HCT116 (cell line): ENCODE results near the gene EEPD1. TPM values are rescaled to one million over a fixed set of nuclear protein-coding genes. Genes with fewer than 3 reads are reported as not detected.

Experiments
- ATAC-seq: fragments of 200-7000 bp; cut with Tn5 transposase; 2 replicates; pipeline ENCODE4 v1.9.1; 2020; ENCODE audit warnings: mild to moderate bottlenecking, moderate library complexity
- BruUV-seq: library from RNA; stranded (reverse); fragments of 400-500 nt; replicated peaks from 2 replicates; lab custom pipeline; 2021; lab: Mats Ljungman, UMichigan
- CTCF ChIA-PET: fragments of 300-600 bp; sonication (Branson Sonifier 250); formaldehyde crosslinking; loops from one replicate; lab custom pipeline; 2021; ENCODE audit warnings: antibody characterized with exemption; lab: Charles Lee
- POLR2A ChIA-PET: fragments of 300-600, 350-600 bp; sonication (Branson Sonifier 250); formaldehyde crosslinking; loops from one replicate; lab custom pipeline; 2021; ENCODE audit warnings: antibody characterized with exemption; lab: Charles Lee
- RAD21 ChIA-PET, 2 experiments: fragments of 300-600 bp; sonication (Branson Sonifier 250); formaldehyde crosslinking; loops; one replicate each; lab custom pipeline; 2023; ENCODE audit warnings: low total read pairs in 2 of 2; ENCODE audit not compliant: uncharacterized antibody in 2 of 2, unreplicated experiment in 2 of 2, low non-redundant PET in 1 of 2; lab: Charles Lee
- DNase-seq: peaks from one replicate; pipeline ENCODE4 v3.0.0-alpha.2; 2010; ENCODE audit warnings: low read depth, low spot score
- H2AFZ ChIP-seq: fragments of 200-600 bp; shearing (Covaris generic), sonication (generic); 2 replicates; pipeline ENCODE4 v1.6.1; 2017; ENCODE audit warnings: low read depth, mixed run types, mixed read lengths, antibody characterized with exemption, low read length; ENCODE audit not compliant: poor library complexity, severe bottlenecking
- H3K27ac ChIP-seq: 2 replicates; pipeline ENCODE4 v1.5.1; 2012; ENCODE audit warnings: low read depth, low read length
- H3K27me3 ChIP-seq: fragments of 200-600 bp; sonication (generic); 2 replicates; pipeline ENCODE4 v1.6.1; 2016; ENCODE audit warnings: mixed run types, low read length, mixed read lengths; ENCODE audit not compliant: insufficient read depth
- H3K36me3 ChIP-seq, 2 experiments: fragments of 200-500 bp in 1 of 2; fragments of 200-600 bp in 1 of 2; sonication (Bioruptor generic) in 1 of 2; sonication (generic) in 1 of 2; 2 replicates each; pipeline versions ENCODE4 v1.5.1 to v1.6.1; 2014 to 2016; ENCODE audit warnings: low read length in 2 of 2, inconsistent platforms in 1 of 2, mixed read lengths in 1 of 2, mixed run types in 1 of 2; ENCODE audit not compliant: insufficient read depth in 2 of 2, control insufficient read depth in 1 of 2
- H3K4me1 ChIP-seq, 2 experiments: fragments of 200-600 bp in 1 of 2; sonication (generic) in 1 of 2; 2 replicates each; pipeline versions ENCODE4 v1.5.1 to v1.6.1; 2012 to 2017; ENCODE audit warnings: low read length in 2 of 2, inconsistent platforms in 1 of 2, mild to moderate bottlenecking in 1 of 2, mixed read lengths in 1 of 2, mixed run types in 1 of 2, moderate library complexity in 1 of 2; ENCODE audit not compliant: insufficient read depth in 2 of 2, control insufficient read depth in 1 of 2
- H3K4me2 ChIP-seq: fragments of 200-600 bp; sonication (generic); 2 replicates; pipeline ENCODE4 v1.6.1; 2017; ENCODE audit warnings: mixed run types, low read length, mixed read lengths
- H3K4me3 ChIP-seq, 2 experiments: fragments of 200-600 bp in 1 of 2; sonication (generic) in 1 of 2; replicated peaks in 1 of 2; 2 replicates each; pipeline ENCODE4 v1.5.1; 2011 to 2016; ENCODE audit warnings: low read length in 2 of 2, control low read depth in 1 of 2, low read depth in 1 of 2, mild to moderate bottlenecking in 1 of 2, mixed read lengths in 1 of 2, mixed run types in 1 of 2
- H3K79me2 ChIP-seq: fragments of 200-600 bp; sonication (generic); 2 replicates; pipeline ENCODE4 v1.6.1; 2017; ENCODE audit warnings: mild to moderate bottlenecking, mixed run types, low read length, moderate library complexity, mixed read lengths; ENCODE audit not compliant: insufficient read depth
- H3K9ac ChIP-seq: fragments of 200-600 bp; sonication (generic); 2 replicates; pipeline ENCODE4 v1.6.1; 2016; ENCODE audit warnings: low read length, mixed read lengths
- H3K9me2 ChIP-seq: fragments of 200-600 bp; sonication (generic), shearing (Covaris generic); 2 replicates; pipeline ENCODE4 v1.6.1; 2017; ENCODE audit warnings: mixed run types, mild to moderate bottlenecking, moderate library complexity; ENCODE audit not compliant: insufficient read depth
- H3K9me3 ChIP-seq, 2 experiments: fragments of 200-500 bp in 1 of 2; fragments of 200-600 bp in 1 of 2; sonication (Bioruptor generic) in 1 of 2; sonication (generic) in 1 of 2; 2 replicates each; pipeline ENCODE4 v1.6.1; 2014 to 2017; ENCODE audit warnings: low read length in 2 of 2, mixed read lengths in 2 of 2, inconsistent platforms in 1 of 2, low read depth in 1 of 2, mild to moderate bottlenecking in 1 of 2, mixed run types in 1 of 2, moderate library complexity in 1 of 2; ENCODE audit not compliant: control insufficient read depth in 1 of 2, insufficient read depth in 1 of 2
- H4K20me1 ChIP-seq: fragments of 200-600 bp; sonication (generic), shearing (Covaris generic); 2 replicates; pipeline ENCODE4 v1.6.1; 2017; ENCODE audit warnings: mixed run types, mild to moderate bottlenecking, moderate library complexity; ENCODE audit not compliant: insufficient read depth
- CBX3 ChIP-seq: IDR thresholded peaks from 2 replicates; pipeline ENCODE4 v1.6.1; 2012; ENCODE audit warnings: low read depth
- EGR1 ChIP-seq: IDR thresholded peaks from 2 replicates; pipeline ENCODE4 v1.6.1; 2012; ENCODE audit warnings: low read depth
- EZH2phosphoT487 ChIP-seq: fragments of 200-600 bp; IDR thresholded peaks from 2 replicates; pipeline ENCODE4 v1.6.1; 2018; ENCODE audit warnings: antibody characterized with exemption, borderline replicate concordance
- FOSL1 ChIP-seq: IDR thresholded peaks from 2 replicates; pipeline ENCODE4 v1.6.1; 2012; ENCODE audit warnings: low read depth
- JUND ChIP-seq: IDR thresholded peaks from 2 replicates; pipeline ENCODE4 v1.6.1; 2012
- MAX ChIP-seq: IDR thresholded peaks from 2 replicates; pipeline ENCODE4 v1.6.1; 2012
- POLR2AphosphoS5 ChIP-seq: IDR thresholded peaks from 2 replicates; pipeline ENCODE4 v1.6.1; 2011; ENCODE audit warnings: mild to moderate bottlenecking, low read depth, low read length, moderate library complexity
- REST ChIP-seq: IDR thresholded peaks from 2 replicates; pipeline ENCODE4 v1.6.1; 2012; ENCODE audit warnings: low read depth
- SIN3A ChIP-seq: IDR thresholded peaks from 2 replicates; pipeline ENCODE4 v1.6.1; 2012; ENCODE audit warnings: low read depth
- SRF ChIP-seq: IDR thresholded peaks from 2 replicates; pipeline ENCODE4 v1.6.1; 2012; ENCODE audit warnings: low read depth
- YY1 ChIP-seq: IDR thresholded peaks from 2 replicates; pipeline ENCODE4 v1.6.1; 2011; ENCODE audit warnings: low read length, low read depth, moderate library complexity, mild to moderate bottlenecking; ENCODE audit not compliant: insufficient replicate concordance; ENCODE audit errors: extremely low read depth
- ZBTB33 ChIP-seq: IDR thresholded peaks from 2 replicates; pipeline ENCODE4 v1.6.1; 2011; ENCODE audit warnings: mild to moderate bottlenecking, low read length, moderate library complexity; ENCODE audit not compliant: insufficient replicate concordance; ENCODE audit errors: extremely low read depth
- ZFX ChIP-seq: fragments of 450-650 bp; IDR thresholded peaks from 2 replicates; pipeline ENCODE4 v1.6.1; 2017
- ZNF274 ChIP-seq: fragments of 200-500 bp; sonication (Bioruptor generic); IDR thresholded peaks from 2 replicates; pipeline ENCODE4 v1.6.1; 2014; ENCODE audit warnings: mild to moderate bottlenecking, low read depth, low read length, inconsistent platforms
- intact Hi-C: fragments of 100-400 bp; cut with micrococcal nuclease; formaldehyde crosslinking; loops from 2 replicates; pipeline ENCODE4 v1.10.0; 2022
- total RNA-seq: library from RNA; stranded (reverse); gene quantifications from one replicate; pipeline ENCODE4 v1.2.1, GENCODE V29; 2021; ENCODE audit not compliant: unreplicated experiment

The EEPD1 gene
- total RNA-seq, 1 experiment from 2014 or later, result 4.2 TPM

- DNase-seq, result no peak
- Histone ChIP-seq H3K4me3 (no peak overlapping the region), H3K4me1 (peaks cover 22 to 31% of the 10 kb centered on the region in 2 experiments), H2AFZ (no peak overlapping the region), H4K20me1 (no peaks in the 10 kb centered on the region; the same call in 1 of the 2 replicates), H3K9ac (no peak overlapping the region), H3K9me2 (no peaks in the 10 kb centered on the region), H3K27ac (no peak overlapping the region), H3K4me2 (no peak overlapping the region), H3K36me3 (no peaks in the 10 kb centered on the region), H3K9me3 (no peaks in the 10 kb centered on the region), H3K27me3 (no peaks in the 10 kb centered on the region), H3K79me2 (no peaks in the 10 kb centered on the region)
- ATAC-seq, result no peak
- intact Hi-C loops, result no loop called here
- CTCF ChIA-PET, result interaction anchor here (1.5 kb wide), 1 partner anchor 8 kb away, joined by 3 read pairs; no protein-coding TSS in a partner anchor
- POLR2A ChIA-PET, result no interaction called here
- BruUV-seq, result no TSS peak
- TF ChIP-seq SRF (no peak), YY1 (no peak), MAX (no peak)
- TF ChIP-seq, all 23 proteins: peak for 0
- RAD21 ChIA-PET, result no interaction called here
Observed at GRCh38 chr7:36299223-36299774, 146.2 kb downstream of the EEPD1 start.

- Histone ChIP-seq H3K4me2 (no peak overlapping the region), H3K4me1 (peaks cover 28 to 36% of the 10 kb centered on the region in 2 experiments), H3K9me2 (no peaks in the 10 kb centered on the region), H3K4me3 (no peak overlapping the region), H3K9me3 (no peaks in the 10 kb centered on the region), H3K27me3 (no peaks in the 10 kb centered on the region), H4K20me1 (no peaks in the 10 kb centered on the region), H3K36me3 (no peaks in the 10 kb centered on the region), H3K79me2 (no peaks in the 10 kb centered on the region), H2AFZ (no peak overlapping the region), H3K27ac (no peak overlapping the region), H3K9ac (no peak overlapping the region)
- BruUV-seq, result no TSS peak
- ATAC-seq (no peak), DNase-seq (no peak)
- TF ChIP-seq ZFX, result no peak
- no peak for TF ChIP-seq EGR1
- TF ChIP-seq SIN3A, result no peak
- TF ChIP-seq CBX3, result no peak
- no peak for TF ChIP-seq POLR2AphosphoS5
- TF ChIP-seq ZBTB33, result no peak
- TF ChIP-seq JUND, result no peak
- TF ChIP-seq SRF, result no peak
- TF ChIP-seq REST, result no peak
- no peak for TF ChIP-seq ZNF274
- no peak for TF ChIP-seq FOSL1
- no peak for TF ChIP-seq EZH2phosphoT487
- ChIA-PET POLR2A (no interaction called here), CTCF (interaction anchor here (1.5 to 2.6 kb wide), 2 partner anchors 8 to 19 kb away, joined by 3 to 8 read pairs; no protein-coding TSS in a partner anchor), RAD21 (no interaction called here)
- intact Hi-C loops, result no loop called here
Observed at GRCh38 chr7:36299823-36300341, 146.8 kb downstream of the EEPD1 start.
